GM19043 (cell line): Measurements from ENCODE around the gene PLCXD1.

Experiments
- ATAC-seq: cut with Tn5 transposase; IDR thresholded peaks from one replicate; pipeline ENCODE4 v1.9.1; 2021; ENCODE audit warnings: low read depth; ENCODE audit not compliant: unreplicated experiment

Gene PLCXD1

GRCh38 chrX:332916-333610 lies 51.9 kb downstream of the PLCXD1 start:
- ATAC-seq: no peak

- ATAC-seq: no peak
Observed at GRCh38 chrX:333611-334311, 52.6 kb downstream of the PLCXD1 start.

GRCh38 chrX:334331-334891 lies 53.2 kb downstream of the PLCXD1 start:
- ATAC-seq: no peak

- ATAC-seq: no peak
Observed at GRCh38 chrX:334971-335757, 54.0 kb downstream of the PLCXD1 start.

GRCh38 chrX:335758-336155 lies 54.6 kb downstream of the PLCXD1 start:
- ATAC-seq: no peak

- ATAC-seq: no peak
Observed at GRCh38 chrX:336227-336626, 55.0 kb downstream of the PLCXD1 start.

GRCh38 chrX:337331-337831 lies 56.2 kb downstream of the PLCXD1 start:
- no peak for ATAC-seq

- ATAC-seq: no peak
Observed at GRCh38 chrX:338281-338835, 57.2 kb downstream of the PLCXD1 start.

- no peak for ATAC-seq
Observed at GRCh38 chrX:338836-339400, 57.7 kb downstream of the PLCXD1 start.

GRCh38 chrX:340121-340520 lies 58.9 kb downstream of the PLCXD1 start:
- ATAC-seq: no peak

- no peak for ATAC-seq
Observed at GRCh38 chrX:340641-341423, 59.7 kb downstream of the PLCXD1 start.

GRCh38 chrX:341541-342101 lies 60.4 kb downstream of the PLCXD1 start:
- no peak for ATAC-seq

GRCh38 chrX:344371-344901 lies 63.3 kb downstream of the PLCXD1 start:
- no peak for ATAC-seq

- ATAC-seq: no peak
Observed at GRCh38 chrX:345020-345925, 64.1 kb downstream of the PLCXD1 start.

GRCh38 chrX:346034-346813 lies 65.0 kb downstream of the PLCXD1 start:
- no peak for ATAC-seq

- no peak for ATAC-seq
Observed at GRCh38 chrX:347351-348117, 66.4 kb downstream of the PLCXD1 start.
